DMS53 treated with DMSO at 0.1 percent for 48 hours (cell line): Measurements from ENCODE around the gene SLC27A5.
"Not testable (repeated sequence)": the region's sequence is repeated elsewhere in the genome, so short reads cannot be mapped to it uniquely, and the experiment has no call there.

Experiments
- DNase-seq: peaks from one replicate; lab custom pipeline; 2025; ENCODE audit not compliant: unreplicated experiment; lab: John Stamatoyannopoulos, UW

Gene SLC27A5

DNA sequence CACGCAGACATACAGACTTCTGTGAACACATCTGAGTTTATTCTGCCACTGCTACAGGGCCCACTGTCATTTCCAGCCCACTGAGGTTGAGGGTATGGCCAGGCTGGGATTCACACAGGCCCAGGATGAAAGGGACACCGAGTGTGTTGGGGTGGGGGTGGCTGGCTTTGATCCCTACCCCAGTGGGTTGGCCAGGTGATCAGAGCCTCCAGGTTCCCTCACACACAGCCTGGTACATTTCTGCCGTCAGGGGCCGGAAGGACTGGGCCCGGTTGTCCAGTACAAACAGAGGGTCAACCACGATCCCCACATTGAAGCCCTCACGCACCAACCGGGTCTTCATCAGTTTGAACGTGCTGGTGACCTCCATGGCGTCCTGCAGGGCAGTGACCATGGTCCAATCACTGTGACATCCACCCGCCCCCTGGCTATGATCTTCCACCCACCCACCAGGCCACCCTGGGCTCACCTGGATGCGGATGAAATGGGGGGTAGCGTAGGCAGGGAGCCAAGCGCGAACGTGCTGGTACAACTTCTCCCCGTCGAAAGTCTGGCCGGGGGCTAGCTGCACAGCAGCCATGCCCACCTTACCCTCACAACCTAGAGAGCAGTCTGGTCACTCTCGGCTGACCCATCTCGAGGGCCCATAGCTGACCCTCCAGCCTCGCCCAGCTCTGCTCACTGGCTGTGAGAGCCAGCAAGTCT lies 13.3 kb downstream of the SLC27A5 start:
- DNase-seq = no peak

DNA sequence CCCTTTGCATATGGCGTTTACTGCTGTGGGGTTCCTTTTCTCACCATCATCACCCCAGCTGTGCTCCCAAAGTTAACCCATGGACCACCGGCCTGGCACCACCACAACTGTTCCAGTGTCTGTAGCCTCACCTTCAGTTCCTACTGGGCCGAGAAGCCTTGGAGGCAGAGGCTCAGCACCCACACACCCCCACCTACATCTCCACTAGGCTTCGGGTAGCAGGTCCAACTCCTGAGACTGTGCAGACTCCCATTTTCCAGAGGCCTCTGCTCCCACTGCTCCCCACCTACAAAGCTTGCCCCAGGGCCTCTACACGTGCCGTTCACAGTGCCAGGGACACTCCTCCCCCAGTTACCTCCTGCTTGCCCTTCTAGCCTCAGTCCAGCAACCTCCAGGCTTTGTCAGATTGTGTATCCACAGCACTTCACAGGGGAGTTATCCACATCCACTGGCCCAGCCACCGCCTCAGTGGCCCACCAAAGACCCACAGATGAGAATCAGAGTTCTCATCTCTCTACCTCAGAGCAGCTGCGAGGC lies 14.1 kb downstream of the SLC27A5 start:
- no peak for DNase-seq

DNA sequence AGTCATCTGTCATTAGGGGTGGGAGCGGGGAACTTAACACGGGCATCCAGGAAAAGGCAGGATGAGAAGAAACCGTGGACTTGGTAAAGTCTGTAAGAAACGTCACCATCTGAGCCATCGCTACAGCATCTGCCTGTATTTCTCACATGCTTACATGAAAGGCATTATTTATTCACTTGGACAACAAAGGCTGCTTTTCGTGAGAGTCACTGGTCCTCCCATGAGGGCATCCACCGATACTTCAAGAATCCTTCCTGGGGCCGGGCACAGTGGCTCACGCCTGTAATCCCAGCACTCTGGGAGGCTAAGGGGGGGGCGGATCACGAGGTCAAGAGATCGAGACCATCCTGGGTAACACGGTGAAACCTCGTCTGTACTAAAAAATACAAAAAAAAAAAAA lies 19.5 kb downstream of the SLC27A5 start:
- no peak for DNase-seq

DNA sequence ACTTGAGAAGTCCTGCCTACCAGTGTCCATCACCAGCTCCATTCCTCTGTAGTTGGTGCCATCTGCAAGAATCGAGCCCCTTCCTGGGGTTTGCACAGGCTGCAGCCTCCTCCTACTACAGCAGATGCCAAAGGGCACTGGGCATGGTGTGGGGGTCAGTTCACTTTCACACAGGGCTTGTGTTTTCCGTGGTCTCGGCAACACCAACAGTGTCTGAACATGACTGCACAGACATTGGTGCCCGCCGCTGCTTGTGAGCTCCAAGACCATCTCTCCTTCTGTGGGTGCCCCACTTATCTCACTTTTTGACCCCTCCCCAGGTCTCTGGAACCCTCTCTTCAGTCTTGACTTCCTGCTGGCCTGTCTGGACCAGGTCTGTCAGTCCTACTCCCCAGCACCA lies 20.4 kb downstream of the SLC27A5 start:
- no peak for DNase-seq

DNA sequence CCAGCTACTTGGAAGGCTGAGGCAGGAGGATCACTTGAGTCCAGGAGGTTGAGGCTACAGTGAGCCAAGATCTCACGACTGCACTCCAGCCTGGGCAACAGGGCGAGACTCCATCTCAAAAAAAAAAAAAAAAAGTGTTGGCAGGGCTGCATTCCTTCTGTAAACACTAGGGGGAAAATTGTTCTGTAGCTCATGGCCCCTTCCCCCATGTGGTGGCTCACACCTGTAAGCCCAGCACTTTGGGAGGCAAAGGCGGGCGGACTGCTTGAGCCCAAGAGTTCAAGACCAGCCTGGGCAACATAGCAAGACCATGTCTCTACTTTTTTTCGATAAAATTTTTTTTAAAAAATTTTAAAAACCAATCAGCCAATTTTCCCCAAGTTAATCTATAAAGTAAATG lies 27.4 kb downstream of the SLC27A5 start:
- not testable (repeated sequence) for DNase-seq

DNA sequence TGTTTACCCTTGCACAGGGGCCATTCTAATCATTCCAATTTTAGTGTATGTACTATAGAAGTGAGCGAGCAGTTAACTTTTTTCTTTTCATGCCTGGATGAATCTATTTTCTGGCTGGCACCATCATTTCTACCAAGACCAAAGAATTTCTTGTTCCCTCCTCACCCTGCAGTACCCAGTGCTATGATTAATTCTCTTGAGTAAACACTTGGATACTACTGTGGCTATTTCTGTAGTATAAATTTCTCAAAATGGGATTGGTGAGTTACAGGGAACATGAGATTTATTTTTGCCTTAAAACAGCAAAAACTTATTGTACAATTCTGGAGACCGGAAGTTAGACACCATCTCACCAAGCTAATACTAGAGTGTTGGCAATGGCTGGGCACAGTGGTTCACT lies 28.0 kb downstream of the SLC27A5 start:
- no peak for DNase-seq

DNA sequence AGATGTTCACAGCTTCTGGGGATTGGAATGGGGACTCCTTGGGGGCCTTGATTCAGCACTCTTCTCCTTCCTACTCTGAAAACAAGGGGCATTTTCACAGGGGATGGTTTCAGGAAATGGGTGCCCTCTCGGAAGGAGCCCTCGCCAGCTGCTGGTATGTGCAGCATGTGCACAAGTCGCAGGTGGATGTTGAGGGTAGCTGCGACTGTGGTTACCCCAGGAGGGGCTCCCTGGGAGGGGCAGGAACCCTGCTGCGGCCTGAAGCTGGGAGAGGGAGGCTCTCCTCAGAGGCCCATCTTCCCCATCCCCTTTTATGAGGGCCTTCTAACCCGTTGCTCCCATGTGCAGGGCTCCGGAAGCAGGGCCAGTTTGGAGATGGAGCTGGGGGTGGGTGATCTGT lies 29.4 kb downstream of the SLC27A5 start:
- DNase-seq = no peak

DNA sequence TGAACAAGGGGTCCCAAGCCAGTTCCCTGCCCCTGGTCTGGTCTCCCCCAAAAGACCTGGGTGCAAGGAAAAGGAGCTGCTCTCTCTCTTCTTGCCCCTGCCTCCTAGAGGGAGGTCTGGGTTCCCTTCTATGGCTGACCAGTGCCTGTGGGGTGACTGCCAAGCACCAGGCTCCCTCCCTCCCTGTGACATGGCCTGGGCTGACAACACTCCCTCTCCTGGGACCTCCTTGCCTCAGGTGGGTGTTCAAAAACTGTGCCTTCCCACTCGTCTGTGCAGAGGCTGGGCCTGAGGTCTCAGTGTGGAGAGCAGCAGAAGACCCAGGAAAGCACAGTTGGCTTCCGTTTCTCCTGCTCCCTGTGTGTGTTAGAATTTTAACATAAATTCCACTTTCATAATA lies 31.0 kb downstream of the SLC27A5 start:
- no peak for DNase-seq

DNA sequence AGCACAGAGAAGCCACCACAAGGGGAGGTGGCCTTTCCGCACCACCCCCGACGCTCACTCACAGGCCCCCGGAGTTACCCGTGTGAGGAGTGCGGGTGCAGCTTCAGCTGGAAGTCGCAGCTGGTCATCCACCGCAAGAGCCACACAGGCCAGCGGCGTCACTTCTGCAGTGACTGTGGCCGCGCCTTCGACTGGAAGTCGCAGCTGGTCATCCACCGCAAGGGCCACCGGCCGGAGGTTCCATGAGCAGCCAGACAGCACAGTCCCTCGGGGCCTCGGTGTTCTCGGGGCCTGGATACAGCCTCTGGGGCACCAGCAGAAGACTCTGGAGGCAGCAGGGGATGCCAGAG lies 31.3 kb downstream of the SLC27A5 start:
- DNase-seq = no peak

DNA sequence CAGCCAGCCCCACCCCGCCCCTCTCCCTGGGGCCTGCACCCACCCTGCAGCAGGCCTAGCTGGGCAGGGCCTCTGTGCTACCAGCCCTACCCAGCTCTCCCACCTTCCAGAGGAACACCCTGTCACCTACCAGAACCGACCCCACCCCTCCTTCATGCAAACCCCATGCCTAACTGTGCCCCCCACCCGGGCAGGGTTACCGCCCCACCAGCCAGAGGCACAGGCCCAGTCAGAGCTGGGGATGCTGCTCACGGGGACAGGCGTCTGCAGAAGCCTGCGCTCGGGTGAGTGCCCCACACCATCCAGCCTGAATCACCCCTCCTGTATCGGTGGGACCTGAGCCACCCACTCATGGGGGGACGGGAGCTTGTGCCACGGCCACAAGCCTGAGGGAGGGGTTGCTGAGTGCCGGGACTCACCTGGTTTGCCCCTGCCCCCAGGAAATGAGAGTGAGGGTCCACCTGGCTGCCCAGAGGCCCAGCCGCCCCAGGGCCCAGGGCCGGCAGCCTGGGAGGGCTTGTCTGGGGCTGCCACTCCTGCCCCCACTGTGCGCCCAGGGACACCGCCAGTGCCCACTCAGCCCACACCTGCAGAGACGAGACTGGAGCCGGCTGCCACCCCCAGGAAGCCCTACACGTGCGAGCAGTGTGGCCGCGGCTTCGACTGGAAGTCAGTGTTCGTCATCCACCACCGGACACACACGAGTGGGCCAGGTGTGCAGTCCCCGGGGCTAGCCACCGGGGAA lies 31.9 kb downstream of the SLC27A5 start:
- DNase-seq = no peak

DNA sequence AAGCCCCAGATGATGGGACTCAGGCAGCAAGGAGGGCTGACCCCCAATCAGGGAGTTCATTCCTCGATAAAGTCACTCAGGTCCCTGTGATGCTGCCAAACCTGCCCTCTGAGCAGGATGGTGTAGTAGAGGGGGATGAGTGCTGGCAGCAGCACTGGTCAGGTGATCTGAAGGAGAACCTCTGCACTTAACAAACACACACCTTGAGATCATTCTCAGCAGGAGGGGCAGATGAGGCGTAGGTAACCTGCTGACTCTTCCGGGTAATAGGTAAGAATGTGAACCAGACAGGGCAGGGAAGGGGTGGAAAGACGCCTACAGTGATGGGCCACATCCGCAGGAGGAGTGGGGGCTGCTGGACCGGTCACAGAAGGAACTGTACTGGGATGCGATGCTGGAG lies 32.5 kb downstream of the SLC27A5 start:
- DNase-seq = no peak

DNA sequence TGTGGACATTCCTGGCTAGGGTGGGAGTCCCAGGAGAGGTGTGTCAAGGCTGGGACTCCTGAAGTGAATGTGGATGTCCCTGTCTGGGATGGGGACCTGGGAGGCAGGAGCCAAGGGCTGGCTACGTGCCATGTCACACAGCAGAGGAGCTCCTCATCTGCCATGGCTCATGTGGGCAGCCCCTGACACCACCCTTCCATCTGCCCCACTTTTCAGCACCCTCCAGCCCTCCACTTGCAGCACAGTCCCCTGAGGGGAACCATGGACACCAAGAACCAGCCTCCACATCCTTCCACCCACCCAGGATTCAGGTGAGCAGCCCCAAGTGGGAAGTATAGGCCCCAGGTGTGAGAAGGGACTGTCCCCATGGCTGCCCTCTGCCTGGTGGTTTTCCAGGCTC lies 33.9 kb downstream of the SLC27A5 start:
- no peak for DNase-seq

DNA sequence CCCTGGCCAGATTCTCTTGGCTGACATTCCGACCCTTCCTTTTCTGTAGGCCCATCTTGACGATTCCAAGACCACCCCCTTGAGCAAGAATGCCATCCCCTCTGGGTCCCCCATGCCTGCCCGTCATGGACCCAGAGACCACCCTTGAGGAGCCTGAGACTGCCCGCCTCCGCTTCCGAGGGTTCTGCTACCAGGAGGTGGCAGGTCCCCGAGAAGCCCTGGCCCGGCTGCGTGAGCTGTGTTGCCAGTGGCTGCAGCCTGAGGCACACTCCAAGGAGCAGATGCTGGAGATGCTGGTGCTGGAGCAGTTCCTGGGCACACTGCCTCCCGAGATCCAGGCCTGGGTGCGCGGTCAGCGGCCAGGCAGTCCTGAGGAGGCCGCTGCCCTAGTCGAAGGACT lies 34.7 kb downstream of the SLC27A5 start:
- DNase-seq = no peak

DNA sequence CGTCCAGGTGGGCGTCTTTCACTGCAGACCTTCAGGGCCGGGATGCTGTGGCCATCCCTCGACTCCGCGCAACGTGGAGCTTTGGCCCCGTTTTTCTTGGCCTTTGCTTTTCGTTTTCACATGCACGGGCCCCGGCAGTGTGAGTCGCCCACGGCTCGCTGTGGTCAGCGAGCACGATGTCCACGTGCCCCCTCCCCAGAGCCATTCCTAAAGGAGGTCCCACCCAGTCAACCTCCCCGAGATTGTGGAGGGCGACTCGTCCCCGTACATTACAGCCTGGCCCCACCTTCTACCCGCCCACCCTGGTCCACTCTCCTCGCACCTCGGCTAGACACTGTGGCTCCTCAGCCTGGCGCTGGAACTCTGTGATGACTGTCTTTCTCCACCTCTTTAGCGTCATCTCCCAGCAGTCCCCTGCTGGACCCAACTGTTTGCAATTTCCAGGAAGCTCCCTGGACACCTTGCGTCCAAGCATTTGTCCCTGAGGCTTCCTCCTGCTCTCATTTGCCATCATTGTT lies 35.2 kb downstream of the SLC27A5 start:
- peak; percentile 12 for DNase-seq

DNA sequence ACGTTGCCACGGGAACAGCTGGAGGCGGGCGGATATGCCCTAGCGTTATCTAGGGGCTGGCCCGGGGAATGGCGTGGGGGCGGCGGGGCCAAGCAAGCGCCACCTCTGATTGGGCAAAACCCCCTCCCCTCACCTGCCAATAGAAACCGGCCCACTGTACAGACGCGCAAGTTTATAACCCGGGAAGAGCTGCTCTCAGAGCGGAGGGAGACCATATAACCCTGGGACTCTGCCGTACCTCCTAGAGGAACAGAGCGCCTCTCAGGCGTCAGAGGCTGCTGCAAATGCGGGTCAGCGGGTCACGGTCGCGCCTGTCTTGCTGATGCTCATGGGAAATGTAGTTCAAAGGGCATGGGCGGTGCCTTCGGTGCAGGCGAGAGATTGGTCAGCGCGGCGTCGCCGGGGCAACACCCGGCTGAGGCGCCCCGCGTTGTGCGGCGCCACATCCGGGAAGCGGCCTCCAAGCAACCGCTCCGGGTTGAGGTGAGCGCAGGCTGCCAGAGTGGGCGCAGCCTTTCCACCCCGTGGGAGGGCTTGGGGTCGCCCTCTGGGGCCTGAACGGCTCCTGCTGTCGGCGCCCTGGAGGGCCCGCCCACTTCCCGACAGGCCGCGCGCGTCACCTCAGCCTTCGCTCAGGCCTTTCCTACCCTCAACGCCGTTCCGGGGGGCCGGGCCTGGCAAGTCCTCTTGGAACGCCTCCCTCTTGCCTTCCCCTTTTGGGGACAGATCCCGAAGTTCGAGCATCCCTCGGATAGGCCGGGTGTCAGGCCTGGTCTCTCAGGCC lies 35.9 kb downstream of the SLC27A5 start, which contains the start of gene ZNF446:
ZNF446 (plus strand) TSS at position 639 of the 784 bp plus-strand sequence. CDS start 867 bp downstream, outside the sequence.
- peak; percentile 95 for DNase-seq

DNA sequence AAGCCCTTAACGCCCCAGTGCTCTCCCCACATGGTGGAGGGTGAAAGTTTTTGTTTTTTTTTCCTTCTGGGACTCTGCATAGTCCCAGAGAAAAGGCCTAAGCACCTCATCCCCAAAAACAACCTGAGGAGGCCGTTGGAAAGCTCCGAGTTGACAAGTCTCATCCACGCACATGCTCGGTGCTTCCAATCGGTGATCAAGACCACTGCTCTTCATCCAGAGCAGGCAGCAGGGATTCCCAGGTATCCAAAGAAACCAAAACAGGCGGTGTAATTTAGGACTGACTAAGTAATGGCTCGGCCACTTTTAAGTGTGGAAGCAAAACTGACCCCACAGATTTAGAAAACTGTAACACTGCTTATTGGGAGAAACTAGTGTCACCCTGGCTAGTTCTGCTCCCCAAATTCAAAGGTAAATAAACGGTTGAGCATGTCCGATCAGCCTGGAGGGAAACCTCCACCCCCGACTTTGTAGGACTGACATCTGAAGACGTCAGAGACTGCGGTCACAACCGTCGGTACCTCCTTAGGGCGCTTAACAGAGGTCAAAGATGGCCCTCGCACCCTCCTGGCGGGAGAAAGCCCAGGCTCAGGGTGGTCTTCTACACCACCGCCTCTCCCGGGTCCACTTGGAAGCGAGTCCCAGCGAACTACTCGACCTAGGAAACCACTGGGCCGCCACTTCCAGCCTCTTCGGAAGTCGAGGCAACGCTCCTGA lies 36.6 kb downstream of the SLC27A5 start:
- DNase-seq = peak; percentile 30

DNA sequence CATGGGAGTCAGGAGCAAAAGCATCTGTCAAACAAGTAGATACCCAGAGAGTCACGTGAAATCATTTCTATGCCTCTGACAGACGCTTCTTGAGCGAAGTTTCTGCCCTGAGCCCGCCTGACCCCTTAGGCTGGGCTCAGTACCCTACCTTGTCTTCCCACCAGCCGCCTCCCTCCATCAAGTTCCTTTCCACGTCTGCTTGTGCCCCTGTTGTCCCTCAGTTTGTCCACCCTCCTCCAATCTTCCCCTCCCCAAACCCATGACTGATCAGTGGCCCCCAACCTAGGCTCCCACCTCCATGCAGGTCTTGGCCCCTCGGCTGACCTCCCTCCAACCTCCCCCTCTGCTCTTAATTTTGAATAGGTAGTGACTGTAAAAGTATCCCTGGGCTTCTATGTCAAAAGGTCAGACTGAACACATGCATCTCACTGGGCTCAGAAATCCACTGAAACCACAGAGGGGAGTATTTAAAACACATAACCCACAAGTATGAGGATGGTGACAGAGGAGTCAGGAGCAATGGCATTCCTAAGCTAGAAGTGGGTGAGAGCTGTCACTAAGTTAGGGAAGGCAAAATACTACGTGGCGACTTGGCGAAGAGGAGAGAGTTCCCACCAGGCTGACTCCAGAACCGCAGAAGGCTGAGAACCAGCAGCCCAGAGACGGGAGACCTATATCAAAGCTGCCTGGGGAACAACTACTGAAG lies 37.3 kb downstream of the SLC27A5 start:
- DNase-seq = no peak

DNA sequence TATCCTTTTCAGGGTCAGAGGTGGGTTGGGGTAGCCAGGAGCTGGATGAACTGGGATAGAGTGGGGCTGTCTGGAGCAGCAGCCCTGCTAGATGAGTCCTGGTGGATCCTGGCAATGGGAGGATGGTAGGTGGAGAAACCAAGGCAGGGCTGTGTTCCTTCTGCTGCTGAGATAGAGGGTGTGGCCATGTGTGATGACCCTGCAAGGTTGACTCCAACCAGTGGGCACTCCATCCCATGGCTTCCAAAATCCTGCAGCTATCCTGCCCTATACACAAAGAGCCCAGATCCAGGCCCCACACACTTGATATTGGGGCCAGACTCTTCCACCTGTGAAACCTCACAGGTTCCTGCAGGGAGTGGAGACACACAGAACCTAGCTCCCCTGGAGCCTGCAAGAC lies 38.0 kb downstream of the SLC27A5 start:
- DNase-seq = no peak

DNA sequence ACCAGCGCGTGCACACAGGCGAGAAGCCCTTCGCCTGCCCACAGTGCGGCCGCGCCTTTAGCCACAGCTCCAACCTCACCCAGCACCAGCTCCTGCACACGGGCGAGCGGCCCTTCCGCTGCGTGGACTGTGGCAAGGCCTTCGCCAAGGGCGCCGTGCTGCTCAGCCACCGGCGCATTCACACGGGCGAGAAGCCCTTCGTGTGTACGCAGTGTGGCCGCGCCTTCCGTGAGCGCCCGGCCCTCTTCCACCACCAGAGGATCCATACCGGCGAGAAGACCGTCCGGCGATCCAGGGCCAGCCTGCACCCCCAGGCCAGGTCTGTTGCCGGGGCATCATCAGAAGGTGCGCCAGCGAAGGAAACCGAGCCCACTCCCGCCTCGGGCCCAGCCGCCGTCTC lies 40.1 kb downstream of the SLC27A5 start:
- DNase-seq = no peak
